Stimulated activated naive CD8-positive, alpha-beta T cell treated with anti-CD3 and anti-CD28 coated beads, Interleukin-15, Interleukin-2, amounts not matched to agents 100 ng/mL and 50 ng/mL, for 24 hours (primary cell): ENCODE measurements around the gene TMEM150B.

ENCODE experiments used
- H3K27ac Mint-ChIP-seq: one replicate; pipeline ENCODE4 v1.8.0; 2021; ENCODE audit warnings: mild to moderate bottlenecking, mixed read lengths
- H3K27me3 Mint-ChIP-seq: one replicate; pipeline ENCODE4 v1.8.0; 2021; ENCODE audit warnings: mixed read lengths
- H3K36me3 Mint-ChIP-seq: one replicate; pipeline ENCODE4 v1.8.0; 2021; ENCODE audit warnings: low read depth, mixed read lengths
- H3K4me1 Mint-ChIP-seq: one replicate; pipeline ENCODE4 v1.8.0; 2021; ENCODE audit warnings: low read depth, mixed read lengths
- H3K4me3 Mint-ChIP-seq: one replicate; pipeline ENCODE4 v1.8.0; 2021; ENCODE audit warnings: mild to moderate bottlenecking, mixed read lengths
- H3K9me3 Mint-ChIP-seq: one replicate; pipeline ENCODE4 v1.8.0; 2021; ENCODE audit warnings: mixed read lengths

TMEM150B gene

DNA sequence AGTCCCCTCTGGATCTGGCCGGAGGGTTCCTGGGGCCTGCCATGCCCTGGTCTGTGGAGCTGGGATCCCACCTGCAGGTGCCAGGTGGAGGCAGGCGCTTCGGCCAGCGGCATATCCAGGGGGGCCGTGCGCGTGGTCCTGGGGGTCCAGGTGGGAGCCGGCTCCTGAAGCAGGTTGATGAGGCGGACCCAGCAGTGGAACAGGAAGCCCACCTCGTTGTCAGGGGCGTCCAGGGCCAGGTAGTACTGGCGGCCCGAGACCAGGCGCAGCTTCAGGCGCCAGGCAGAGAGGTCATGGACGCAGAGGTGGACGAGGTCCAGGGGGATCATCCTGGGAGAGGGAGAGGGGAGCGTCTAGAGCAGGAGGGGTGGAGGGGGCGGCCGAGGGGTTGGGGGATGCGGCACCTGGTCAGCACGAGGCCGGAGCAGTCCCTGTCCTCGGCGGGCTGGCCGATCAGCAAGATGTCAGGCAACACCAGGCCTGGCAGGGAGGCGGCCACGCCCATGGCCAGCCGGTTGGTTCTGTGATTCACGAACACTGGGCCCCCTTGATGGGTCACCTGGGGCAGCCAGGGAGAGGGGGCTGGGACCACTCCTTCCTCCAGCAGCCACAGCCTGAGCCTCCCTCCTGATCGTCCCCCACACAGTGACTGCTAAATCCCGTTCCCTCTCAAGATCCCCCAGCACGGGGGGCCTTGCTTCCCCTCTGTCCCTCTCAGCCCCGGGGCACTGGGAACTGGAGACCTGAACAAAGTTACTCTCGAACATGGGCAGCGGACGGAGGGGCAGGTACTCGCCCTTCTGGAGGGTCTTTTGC lies 37.2 kb upstream of the TMEM150B start:
- Mint-ChIP-seq H3K9me3 (no peaks in the 10 kb centered on the region), H3K27ac (no peak overlapping the region), H3K36me3 (no peaks in the 10 kb centered on the region), H3K4me3 (no peak overlapping the region), H3K27me3 (no peaks in the 10 kb centered on the region), H3K4me1 (no peaks in the 10 kb centered on the region)

DNA sequence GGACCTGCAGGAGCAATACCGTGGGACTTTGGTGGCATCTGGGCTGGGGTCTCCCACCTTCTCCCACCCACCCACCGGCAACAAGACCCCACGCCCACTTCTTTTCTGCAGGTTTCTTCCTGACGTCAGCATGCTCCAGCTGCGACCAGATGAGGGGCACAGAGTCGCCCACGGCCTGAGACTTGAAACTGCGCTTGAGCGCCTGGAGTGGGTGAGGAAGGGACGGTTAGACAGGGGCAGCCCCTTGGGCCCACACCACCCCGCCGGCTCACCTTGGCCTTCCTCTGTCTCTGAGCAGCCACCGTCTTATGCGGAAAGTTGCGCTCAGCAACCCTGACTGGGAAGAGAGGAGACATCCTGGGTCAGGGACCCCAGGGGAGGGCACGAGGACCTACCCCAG lies 35.8 kb upstream of the TMEM150B start:
- Mint-ChIP-seq H3K27ac (no peak overlapping the region), H3K9me3 (no peaks in the 10 kb centered on the region), H3K4me1 (no peaks in the 10 kb centered on the region), H3K27me3 (peaks cover 4% of the 10 kb centered on the region), H3K4me3 (no peak overlapping the region), H3K36me3 (no peaks in the 10 kb centered on the region)

DNA sequence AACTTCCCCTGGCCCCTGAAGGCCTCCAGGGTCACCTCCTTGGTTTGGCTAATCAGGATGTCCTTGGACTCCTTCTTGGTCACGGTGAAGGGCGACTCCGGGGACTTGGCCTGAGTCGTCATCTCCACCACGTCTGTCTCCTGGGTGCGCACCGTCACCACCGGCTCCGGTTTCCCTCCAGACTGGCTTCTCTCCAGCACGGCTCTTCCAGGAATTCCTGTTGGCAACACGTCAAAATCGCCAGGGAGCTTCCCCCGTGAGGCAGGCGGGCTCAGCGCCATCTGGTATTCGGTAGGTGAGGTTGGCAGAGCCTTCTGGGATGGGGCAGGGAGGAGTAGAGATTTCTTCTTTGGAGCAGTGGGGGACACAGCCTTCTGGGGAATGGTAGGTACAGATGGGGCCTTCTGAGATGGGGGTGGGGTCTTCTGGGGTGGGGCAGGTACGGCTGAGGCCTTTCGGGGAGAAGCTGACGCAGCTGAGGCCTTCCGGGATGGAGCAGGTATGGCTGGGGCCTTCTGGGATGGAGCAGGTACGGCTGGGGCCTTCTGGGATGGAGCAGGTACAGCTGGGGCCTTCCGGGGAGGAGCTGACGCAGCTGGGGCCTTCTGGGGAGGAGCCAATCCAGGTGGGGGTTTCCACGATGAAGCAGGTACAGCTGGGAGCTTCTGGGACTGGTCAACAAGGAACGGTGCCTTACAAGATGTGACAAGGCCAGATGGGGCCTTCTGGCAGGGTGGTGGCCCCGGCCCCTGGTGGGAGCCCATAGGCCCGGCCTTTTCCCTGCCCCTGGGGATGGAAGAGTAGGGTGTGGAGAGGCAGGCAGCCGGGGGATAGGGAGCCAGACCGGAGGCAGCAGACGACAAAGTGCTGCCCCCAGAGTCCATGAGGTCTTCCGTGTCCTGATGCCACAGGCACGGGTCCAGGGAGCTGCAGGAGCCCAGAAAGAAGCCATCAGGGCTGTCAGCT lies 34.1 kb upstream of the TMEM150B start:
- no peaks in the 10 kb centered on the region for H3K9me3 Mint-ChIP-seq
- no peak overlapping the region for H3K4me3 Mint-ChIP-seq
- peaks cover 2% of the 10 kb centered on the region for H3K4me1 Mint-ChIP-seq
- no peak overlapping the region for H3K27ac Mint-ChIP-seq
- H3K36me3 Mint-ChIP-seq, result no peaks in the 10 kb centered on the region
- peaks cover 13% of the 10 kb centered on the region for H3K27me3 Mint-ChIP-seq

DNA sequence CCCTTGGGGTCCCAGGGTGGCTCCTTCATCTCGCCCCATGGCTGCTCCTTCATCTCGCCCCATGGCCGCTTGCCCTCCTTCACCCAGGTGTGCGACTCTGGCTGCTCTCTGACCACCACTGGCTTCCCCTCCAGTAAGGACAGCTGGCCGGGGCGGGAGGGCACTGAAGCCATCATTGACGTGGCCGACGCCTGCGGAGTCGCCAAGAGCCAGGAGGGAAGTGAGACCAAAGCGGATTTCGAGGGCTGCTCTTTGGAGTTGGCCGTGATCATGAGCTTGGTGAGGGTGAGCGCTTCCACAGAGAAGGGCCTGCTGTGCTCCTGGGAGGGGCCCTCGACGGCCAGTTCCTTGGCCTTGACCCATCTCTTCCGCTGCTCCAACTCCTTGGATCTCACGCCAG lies 33.4 kb upstream of the TMEM150B start:
- Mint-ChIP-seq H3K27ac (no peak overlapping the region), H3K27me3 (peaks cover 13% of the 10 kb centered on the region), H3K36me3 (no peaks in the 10 kb centered on the region), H3K4me1 (peaks cover 7% of the 10 kb centered on the region), H3K4me3 (no peak overlapping the region), H3K9me3 (no peaks in the 10 kb centered on the region)

DNA sequence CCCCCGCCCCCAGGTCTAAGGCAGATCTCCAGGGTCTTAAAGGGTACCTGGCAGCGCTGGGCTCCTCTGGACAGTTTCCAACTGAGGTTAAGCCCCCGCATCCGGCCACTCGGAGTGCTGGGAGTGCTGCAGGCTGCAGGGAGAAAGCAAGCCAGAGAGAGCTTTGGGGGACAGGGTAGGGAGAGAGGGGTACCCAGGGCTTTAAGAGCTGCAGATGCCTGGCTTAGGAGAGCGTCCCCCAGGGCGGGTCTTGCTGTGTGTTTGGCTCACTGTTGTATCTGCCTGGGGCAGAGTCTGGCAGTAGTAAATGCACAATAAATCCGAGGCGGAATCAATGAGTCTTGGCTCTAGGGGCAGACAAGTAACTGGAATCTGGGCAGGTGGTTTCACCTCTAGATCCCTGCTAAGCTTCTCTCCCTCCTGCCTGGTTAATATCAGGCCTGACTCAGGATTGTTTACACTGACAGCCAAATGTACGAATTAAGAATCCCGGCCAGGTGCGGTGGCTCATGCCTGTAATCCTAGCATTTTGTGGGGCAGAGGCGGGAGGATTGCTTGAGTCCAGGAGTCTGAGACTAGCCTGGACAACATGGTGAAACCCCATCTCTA lies 30.2 kb upstream of the TMEM150B start:
- peaks cover 42% of the 10 kb centered on the region for H3K27me3 Mint-ChIP-seq
- peaks cover 24% of the 10 kb centered on the region for H3K4me1 Mint-ChIP-seq
- no peak overlapping the region for H3K27ac Mint-ChIP-seq
- H3K4me3 Mint-ChIP-seq, result no peak overlapping the region
- no peaks in the 10 kb centered on the region for H3K9me3 Mint-ChIP-seq
- no peaks in the 10 kb centered on the region for H3K36me3 Mint-ChIP-seq

DNA sequence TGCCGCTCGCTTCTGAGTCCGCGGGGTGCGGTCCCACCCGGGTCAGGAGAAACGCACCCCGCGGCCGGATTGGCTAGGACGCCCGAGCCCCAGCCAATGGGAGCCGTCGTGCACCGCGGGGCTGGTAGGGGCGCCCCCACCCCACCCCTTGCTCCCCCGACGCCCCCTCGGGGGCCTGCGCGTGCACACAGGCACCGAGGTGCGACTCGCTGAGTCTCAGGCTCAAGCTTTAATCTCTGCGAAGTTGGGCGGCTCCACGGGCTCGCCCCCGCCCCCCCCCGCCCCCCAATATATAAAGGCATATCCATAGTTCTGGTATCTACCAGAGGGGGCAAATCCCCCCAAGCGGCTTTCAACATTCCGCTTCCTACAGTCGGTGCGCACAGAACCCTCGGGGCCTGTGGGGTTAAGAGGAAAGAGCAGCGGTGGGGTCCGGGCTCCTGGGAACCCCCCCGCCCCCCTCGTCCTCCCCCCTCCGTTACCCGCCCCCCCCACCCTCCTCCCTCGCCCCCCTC lies 29.6 kb upstream of the TMEM150B start, which contains the start of gene COX6B2:
COX6B2 (minus strand) TSS at position 22 of the 515 bp plus-strand sequence. CDS start 198 bp downstream, outside the sequence.
- Mint-ChIP-seq H3K27me3 (peaks cover 42% of the 10 kb centered on the region), H3K9me3 (no peaks in the 10 kb centered on the region), H3K27ac (no peak within 1 kb of the TSS), H3K4me1 (peaks cover 24% of the 10 kb centered on the region), H3K36me3 (no peaks in the 10 kb centered on the region), H3K4me3 (peak within 1 kb of the TSS; percentile 62)

DNA sequence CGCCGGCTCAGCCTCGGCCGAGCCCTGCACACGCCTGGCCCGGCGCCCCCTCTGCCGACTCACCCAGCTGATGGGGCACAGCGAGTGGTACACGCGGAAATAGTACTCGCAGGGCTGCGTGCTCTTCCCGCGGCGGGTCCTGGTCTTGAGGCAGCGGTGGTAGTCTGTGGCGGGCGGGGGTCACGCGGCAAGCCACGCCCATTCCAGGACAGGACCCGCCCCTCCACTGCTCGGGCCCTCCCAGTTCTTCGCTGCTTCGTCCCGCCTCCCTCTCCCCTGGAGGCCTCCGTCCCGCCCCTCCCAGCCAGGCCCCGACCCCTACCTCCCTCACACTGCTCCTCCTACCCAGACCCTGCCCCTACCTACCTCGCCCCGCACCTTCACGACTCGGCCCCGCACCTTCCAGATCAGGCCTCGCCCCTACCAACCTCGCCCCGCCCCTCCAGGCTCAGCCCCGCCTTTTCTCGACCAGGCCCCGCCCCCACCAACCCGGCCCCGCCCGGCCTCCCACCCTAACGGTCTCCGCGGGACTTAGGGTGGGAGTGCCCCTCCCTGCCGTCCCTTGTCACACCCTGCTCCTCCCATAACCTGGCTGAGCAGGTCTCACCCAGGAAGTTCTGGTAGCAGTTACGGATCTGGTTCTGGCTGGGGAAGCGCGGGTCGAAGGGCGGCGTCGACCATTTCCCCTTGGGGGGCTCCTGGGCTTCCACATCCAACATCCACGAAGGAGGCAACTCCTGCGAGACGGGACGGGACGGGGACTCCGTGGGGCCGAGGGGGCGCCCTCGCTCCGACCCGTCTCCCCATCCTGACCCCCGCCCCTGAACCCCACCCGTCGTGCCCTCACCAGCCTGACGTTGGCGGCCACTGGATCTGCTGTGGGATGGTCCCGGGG lies 28.9 kb upstream of the TMEM150B start:
- H3K9me3 Mint-ChIP-seq, result no peaks in the 10 kb centered on the region
- H3K36me3 Mint-ChIP-seq, result no peaks in the 10 kb centered on the region
- H3K27me3 Mint-ChIP-seq, result peaks cover 42% of the 10 kb centered on the region
- no peak overlapping the region for H3K27ac Mint-ChIP-seq
- peaks cover 24% of the 10 kb centered on the region for H3K4me1 Mint-ChIP-seq
- peak overlapping the region; percentile 62 for H3K4me3 Mint-ChIP-seq

DNA sequence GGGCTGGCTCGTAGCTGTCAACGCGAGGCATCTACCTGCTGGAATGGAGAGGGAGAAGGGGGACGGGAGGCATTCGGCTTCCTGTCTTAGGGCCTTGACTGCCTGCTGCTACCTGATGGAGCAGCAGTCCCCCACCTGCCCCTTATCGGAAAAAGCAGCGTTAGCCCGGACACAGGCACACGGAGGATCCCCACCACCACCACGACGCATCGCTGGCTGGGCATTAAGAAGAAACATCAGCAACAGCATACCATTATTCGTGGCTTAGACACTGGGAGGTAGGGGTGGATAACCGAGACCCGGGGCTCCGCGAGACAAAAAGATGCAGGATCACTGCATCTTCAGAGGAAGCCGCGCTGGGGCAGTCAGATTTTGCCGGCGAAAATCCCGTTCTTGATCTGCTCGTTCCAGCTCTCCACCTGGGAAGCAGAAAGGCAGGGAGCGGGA lies 28.2 kb upstream of the TMEM150B start:
- H3K27ac Mint-ChIP-seq, result no peak overlapping the region
- H3K27me3 Mint-ChIP-seq, result peaks cover 42% of the 10 kb centered on the region
- H3K36me3 Mint-ChIP-seq, result no peaks in the 10 kb centered on the region
- H3K9me3 Mint-ChIP-seq, result no peaks in the 10 kb centered on the region
- peak overlapping the region; percentile 62 for H3K4me3 Mint-ChIP-seq
- H3K4me1 Mint-ChIP-seq, result peaks cover 24% of the 10 kb centered on the region

DNA sequence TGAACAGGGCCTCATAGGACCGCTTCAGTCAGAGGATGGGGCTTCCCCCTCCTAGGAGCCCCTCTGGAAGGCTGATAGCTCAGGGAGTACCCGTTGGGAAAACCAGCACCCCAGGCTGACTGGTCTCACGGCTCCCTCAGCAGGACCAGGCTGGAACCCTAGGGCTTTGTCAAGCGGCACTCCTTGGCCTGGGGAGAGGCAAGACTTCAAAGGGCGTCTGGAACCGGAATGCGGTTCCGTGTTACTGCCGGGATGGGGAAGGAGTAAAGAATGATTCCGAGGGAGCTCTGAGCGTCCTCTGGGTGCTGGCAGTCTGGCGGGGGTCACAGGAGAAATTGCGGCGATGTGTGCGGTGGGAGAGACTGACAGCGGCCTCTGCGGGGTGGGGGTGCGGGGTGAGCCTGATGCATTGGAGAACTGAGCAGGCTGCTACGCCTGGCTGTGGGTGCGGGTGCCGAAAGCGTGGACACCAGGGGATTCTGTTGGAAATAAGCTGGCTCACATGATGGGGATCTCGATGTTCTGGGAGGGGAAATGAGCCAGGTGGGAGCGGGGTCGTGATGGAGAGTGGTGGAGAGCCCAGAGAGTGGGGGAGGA lies 27.5 kb upstream of the TMEM150B start:
- Mint-ChIP-seq H3K27me3 (peaks cover 42% of the 10 kb centered on the region), H3K9me3 (no peaks in the 10 kb centered on the region), H3K4me1 (peaks cover 24% of the 10 kb centered on the region), H3K36me3 (no peaks in the 10 kb centered on the region), H3K4me3 (no peak overlapping the region), H3K27ac (no peak overlapping the region)

DNA sequence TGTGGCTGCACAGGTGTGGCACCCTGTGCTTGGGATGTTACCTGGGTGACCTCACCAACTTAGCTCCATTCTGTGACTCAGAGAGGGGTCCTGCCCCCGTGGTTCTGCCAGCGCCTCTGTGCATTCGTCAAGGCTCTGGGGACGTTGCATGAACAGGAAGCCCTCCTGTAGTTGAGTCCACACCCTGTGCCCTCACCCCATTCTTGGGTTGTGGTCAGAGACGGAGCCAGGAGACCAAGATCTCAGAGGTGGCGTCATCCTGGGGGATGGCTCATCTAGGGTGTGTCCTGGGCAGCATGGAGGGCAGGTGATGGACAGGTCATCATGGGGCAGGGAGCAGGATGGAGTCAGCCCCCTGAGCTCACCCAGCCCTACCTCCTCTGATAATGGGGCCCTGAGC lies 26.9 kb upstream of the TMEM150B start:
- no peaks in the 10 kb centered on the region for H3K36me3 Mint-ChIP-seq
- no peak overlapping the region for H3K4me3 Mint-ChIP-seq
- no peaks in the 10 kb centered on the region for H3K9me3 Mint-ChIP-seq
- H3K4me1 Mint-ChIP-seq, result peaks cover 24% of the 10 kb centered on the region
- H3K27me3 Mint-ChIP-seq, result peaks cover 42% of the 10 kb centered on the region
- H3K27ac Mint-ChIP-seq, result no peak overlapping the region

DNA sequence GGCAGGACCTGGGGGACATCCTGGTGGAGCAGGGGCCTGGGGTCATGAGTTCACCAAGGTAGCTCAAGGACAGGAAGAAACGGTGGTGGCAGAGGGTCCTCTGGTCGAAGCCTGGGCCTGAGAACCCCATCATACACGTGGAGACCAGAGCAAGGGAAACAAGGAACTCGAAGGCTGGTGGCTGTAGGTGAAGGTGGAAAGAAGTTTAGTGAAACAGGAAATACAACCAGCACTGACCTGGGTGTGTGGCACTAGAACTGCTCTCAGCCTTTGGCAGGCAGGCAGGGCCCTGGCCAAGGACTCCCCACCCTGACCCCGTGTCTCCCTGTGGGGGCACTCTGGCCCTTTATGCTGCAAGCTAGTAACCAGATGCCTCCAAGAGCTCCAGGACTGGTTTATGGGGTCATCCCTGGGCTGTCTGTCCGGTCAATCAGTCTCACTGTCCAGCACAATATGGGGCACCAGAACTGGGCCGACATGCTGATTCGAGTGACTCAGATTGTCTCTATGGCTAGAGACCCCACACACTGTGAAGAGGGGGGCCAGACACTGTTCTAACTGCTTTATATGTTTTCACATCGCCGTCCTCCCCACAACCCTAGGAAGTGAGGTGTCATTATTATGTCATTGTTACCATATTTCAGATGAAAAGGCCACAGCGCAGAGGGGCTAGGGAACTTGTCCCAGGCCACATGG lies 25.6 kb upstream of the TMEM150B start:
- peaks cover 24% of the 10 kb centered on the region for H3K4me1 Mint-ChIP-seq
- no peak overlapping the region for H3K4me3 Mint-ChIP-seq
- H3K36me3 Mint-ChIP-seq, result no peaks in the 10 kb centered on the region
- no peaks in the 10 kb centered on the region for H3K9me3 Mint-ChIP-seq
- H3K27ac Mint-ChIP-seq, result no peak overlapping the region
- peaks cover 36% of the 10 kb centered on the region for H3K27me3 Mint-ChIP-seq

DNA sequence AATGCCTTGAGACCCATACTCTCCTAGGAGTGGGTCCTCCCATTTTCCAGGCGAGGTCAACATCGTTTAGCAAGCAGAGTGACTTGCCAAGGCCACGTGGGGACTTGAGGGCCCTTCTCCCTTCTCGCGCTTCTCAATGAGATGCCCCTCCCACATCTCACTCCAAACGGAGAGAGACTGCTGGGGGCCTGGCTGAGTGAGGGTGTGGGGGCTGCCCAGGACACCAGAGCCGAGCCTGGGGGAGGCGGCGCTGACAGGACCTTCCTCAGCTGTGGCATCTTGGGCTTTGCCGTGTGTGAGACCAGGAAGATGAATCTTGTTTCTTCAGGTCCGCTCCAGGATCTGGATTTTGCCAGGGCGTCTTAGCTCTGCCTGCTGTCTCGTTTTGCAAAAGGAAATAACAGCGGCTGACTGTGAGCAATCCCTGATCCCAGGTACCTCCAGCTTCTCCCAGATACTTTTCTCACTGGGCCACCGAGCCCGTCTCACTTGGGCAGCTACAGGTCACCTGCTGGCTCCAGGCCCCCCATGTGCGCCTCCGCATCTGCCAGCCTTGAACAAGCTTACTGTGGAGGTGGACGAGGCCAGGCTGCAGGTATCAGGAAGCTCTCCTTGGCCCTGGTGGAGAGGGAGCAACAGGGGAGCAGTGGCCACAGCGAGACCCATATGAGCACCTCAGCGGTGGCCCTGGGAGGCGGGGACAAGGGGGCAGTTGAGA lies 23.3 kb upstream of the TMEM150B start:
- no peak overlapping the region for H3K4me3 Mint-ChIP-seq
- H3K36me3 Mint-ChIP-seq, result peaks cover 12% of the 10 kb centered on the region
- H3K27me3 Mint-ChIP-seq, result peaks cover 29% of the 10 kb centered on the region
- H3K4me1 Mint-ChIP-seq, result peaks cover 16% of the 10 kb centered on the region
- H3K27ac Mint-ChIP-seq, result no peak overlapping the region
- H3K9me3 Mint-ChIP-seq, result no peaks in the 10 kb centered on the region
